ENCODE results near the gene OTOGL. TPM values are rescaled to one million over a fixed set of nuclear protein-coding genes. Genes with fewer than 3 reads are reported as not detected.
A peak's percentile ranks its signal among the peaks of the same experiment; 100 is the strongest.

The OTOGL gene
- total RNA-seq, 2 experiments from 2014 or later = not detected

DNA sequence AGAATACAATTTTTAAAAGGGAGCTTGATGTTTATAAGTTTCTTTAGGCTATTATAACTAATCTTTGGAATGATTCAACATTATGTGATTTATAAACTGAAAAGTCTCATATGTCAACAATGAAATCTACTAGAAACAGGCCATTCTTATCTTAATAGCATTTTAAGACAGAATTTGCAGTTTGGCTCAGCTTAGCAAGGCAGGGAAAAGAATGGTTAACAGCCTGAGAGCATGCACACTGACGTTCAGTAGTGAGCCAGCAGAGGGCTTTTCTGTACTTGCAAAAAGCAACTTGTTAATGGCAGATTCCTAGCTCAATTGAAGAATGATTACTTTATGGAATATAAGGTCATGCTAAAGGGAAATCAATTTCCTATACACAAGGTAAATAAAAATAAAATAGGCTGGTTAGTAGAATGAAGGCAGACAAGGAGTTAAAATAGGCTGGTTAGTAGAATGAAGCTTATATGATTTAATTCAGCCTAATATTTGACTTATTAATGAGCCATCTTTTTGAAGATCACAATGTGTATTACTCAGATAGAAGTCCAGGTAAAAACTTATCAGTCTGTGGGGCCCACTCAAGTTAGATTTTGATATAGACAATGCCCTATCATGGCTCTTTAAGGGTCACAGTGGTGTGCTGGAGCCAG is 95.9 kb downstream of the OTOGL start:
- Mint-ChIP-seq H3K27me3 (ENCODE audit: low read depth) (no peaks in the 10 kb centered on the region), H3K9me3 (no peaks in the 10 kb centered on the region), H3K4me1 (ENCODE audit: low read depth) (no peaks in the 10 kb centered on the region), H3K27ac (no peak overlapping the region), H3K36me3 (ENCODE audit: low read depth) (no peaks in the 10 kb centered on the region), H3K4me3 (no peak overlapping the region)
- intact Hi-C loops (cut with micrococcal nuclease) = no loop called here
- DNase-seq = peak; percentile 17
- CTCF ChIA-PET = interaction anchor here (0.6 to 2.1 kb wide), 4 partner anchors 8 to 244 kb away, joined by 3 to 5 read pairs (median 5); no protein-coding TSS in a partner anchor

DNA sequence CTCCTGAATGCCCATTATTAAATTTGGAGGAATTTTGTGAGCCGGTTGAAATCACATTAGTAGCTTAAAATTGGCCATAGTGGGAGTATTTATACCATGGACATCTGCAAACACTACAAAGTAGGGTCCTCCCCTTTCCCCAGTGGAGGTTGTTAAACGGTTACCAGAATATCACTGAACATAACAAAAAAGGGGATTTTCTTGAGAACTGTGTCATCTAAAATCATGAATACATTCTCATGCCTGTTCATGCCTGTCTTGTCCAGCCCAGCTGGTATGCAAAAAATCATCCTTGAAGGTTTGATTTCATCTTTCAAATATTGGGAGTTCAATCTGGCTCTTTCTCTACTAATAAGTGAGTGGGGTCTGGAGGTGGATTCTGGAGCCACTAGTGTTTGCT is 96.4 kb downstream of the OTOGL start:
- H3K27me3 Mint-ChIP-seq (ENCODE audit: low read depth) = no peaks in the 10 kb centered on the region
- no peaks in the 10 kb centered on the region for H3K4me1 Mint-ChIP-seq (ENCODE audit: low read depth)
- H3K9me3 Mint-ChIP-seq = no peaks in the 10 kb centered on the region
- intact Hi-C loops (cut with micrococcal nuclease) = no loop called here
- DNase-seq = no peak
- H3K27ac Mint-ChIP-seq = no peak overlapping the region
- CTCF ChIA-PET = interaction anchor here (0.6 to 2.1 kb wide), 4 partner anchors 9 to 245 kb away, joined by 3 to 5 read pairs (median 5); no protein-coding TSS in a partner anchor
- H3K4me3 Mint-ChIP-seq = no peak overlapping the region
- no peaks in the 10 kb centered on the region for H3K36me3 Mint-ChIP-seq (ENCODE audit: low read depth)

DNA sequence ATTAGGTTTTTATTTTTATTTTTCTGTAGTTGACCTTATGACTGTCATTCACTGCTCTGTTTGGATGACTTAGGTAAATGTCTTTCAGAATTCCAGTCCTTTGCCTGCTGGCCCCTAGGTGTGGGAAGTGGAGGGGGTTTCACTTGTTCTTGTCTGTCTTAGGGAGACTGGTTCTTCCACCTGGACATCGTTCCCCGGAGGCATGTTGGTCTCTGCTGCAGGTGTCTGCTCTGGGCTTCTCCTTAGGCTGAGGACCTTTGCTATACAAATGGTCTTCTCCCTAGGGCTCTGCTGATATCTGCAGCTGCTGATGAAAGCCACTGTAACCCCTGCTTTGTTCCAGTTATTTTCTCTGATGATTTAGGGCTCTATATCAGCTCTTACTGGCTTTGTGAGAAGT is 97.1 kb downstream of the OTOGL start:
- H3K4me3 Mint-ChIP-seq = no peak overlapping the region
- no peaks in the 10 kb centered on the region for H3K36me3 Mint-ChIP-seq (ENCODE audit: low read depth)
- no peaks in the 10 kb centered on the region for H3K9me3 Mint-ChIP-seq
- intact Hi-C loops (cut with micrococcal nuclease) = no loop called here
- H3K27ac Mint-ChIP-seq = no peak overlapping the region
- no peaks in the 10 kb centered on the region for H3K4me1 Mint-ChIP-seq (ENCODE audit: low read depth)
- H3K27me3 Mint-ChIP-seq (ENCODE audit: low read depth) = no peaks in the 10 kb centered on the region
- CTCF ChIA-PET = interaction anchor here (2.1 kb wide), 1 partner anchor 10 kb away, joined by 5 read pairs; no protein-coding TSS in a partner anchor
- no peak for DNase-seq

DNA sequence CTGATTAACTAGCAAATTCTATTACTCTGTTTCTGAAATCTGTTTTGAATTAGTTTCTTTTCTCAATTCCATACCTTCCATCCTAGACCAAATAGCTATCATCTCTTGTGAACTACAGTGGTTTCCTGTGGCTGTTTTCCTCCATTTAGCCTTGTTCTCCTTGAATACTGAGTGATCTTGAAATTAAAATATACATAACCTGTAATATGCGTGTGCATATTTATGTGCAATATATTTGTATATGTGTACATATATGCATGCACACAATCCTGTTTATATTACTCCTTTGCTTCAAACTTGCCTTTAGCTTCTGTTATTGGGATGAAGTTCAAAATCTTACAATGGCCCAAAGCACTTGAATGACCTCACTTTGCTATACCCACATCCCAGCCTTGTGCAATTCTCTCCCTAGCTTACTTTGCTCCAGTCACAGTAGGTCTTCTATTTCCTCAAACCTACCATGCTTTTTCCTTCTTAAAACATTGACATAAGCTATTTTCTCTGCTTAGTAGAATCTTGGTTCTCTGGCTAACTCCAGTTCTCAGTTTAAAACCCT is 99.5 kb downstream of the OTOGL start:
- CTCF ChIA-PET = interaction anchor here (1.5 kb wide), 1 partner anchor 71 kb away, joined by 9 read pairs; no protein-coding TSS in a partner anchor

DNA sequence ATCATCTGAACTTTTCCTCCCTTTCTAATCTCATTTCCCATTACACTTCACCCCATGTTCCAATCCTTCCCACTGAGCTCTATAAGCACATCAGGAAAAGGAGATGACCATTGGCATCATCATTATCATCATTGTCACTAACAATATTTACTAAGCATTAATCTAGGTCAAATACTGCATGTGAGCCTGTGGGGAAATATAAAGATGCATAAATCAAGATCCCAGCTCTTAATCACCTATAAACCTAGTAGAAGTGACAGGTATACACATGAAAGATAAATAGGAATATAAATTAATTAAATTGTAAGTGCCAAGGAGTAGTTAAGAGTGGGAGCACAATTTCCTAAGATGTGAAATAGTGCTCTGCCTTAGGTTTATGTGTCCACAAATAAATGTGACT is 100.6 kb downstream of the OTOGL start:
- Mint-ChIP-seq H3K27me3 (ENCODE audit: low read depth) (peaks cover 6% of the 10 kb centered on the region), H3K4me1 (ENCODE audit: low read depth) (no peaks in the 10 kb centered on the region), H3K9me3 (no peaks in the 10 kb centered on the region), H3K4me3 (no peak overlapping the region), H3K27ac (no peak overlapping the region), H3K36me3 (ENCODE audit: low read depth) (no peaks in the 10 kb centered on the region)
- intact Hi-C loops (cut with micrococcal nuclease) = no loop called here
- no peak for DNase-seq
- CTCF ChIA-PET = interaction anchor here (0.6 to 1.5 kb wide), 3 partner anchors 10 to 70 kb away, joined by 3 to 9 read pairs (median 4); no protein-coding TSS in a partner anchor

More for the DNA sequence above, 99.5 kb downstream of the OTOGL start:
- no peak overlapping the region for H3K4me3 Mint-ChIP-seq
- no peak overlapping the region for H3K27ac Mint-ChIP-seq
- DNase-seq = no peak
- H3K27me3 Mint-ChIP-seq (ENCODE audit: low read depth) = peaks cover 4% of the 10 kb centered on the region
- H3K9me3 Mint-ChIP-seq = no peaks in the 10 kb centered on the region
- intact Hi-C loops (cut with micrococcal nuclease) = no loop called here
- H3K4me1 Mint-ChIP-seq (ENCODE audit: low read depth) = no peaks in the 10 kb centered on the region
- H3K36me3 Mint-ChIP-seq (ENCODE audit: low read depth) = no peaks in the 10 kb centered on the region

DNA sequence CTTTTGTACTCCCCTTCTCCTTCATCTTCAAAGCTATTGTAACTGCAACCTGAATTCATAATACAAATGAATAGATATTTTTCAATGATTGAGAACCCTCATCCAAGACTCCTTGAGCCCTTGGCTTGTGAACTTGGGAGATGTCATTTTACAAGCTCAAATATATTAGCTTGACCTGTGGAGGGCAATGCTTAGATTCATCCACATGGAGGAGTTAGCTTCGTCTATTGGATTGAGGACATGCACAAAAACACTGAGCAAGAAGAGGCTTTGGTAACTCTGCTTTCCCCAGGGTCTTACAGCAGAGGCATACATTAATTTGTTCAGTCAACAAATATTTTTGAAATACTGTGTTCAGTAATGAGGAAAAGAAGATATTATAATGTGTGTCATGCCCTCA is 101.1 kb downstream of the OTOGL start:
- H3K27me3 Mint-ChIP-seq (ENCODE audit: low read depth) = peaks cover 6% of the 10 kb centered on the region
- CTCF ChIA-PET = interaction anchor here (0.8 to 1.5 kb wide), 3 partner anchors 11 to 69 kb away, joined by 4 to 9 read pairs (median 4); no protein-coding TSS in a partner anchor
- H3K4me3 Mint-ChIP-seq = no peak overlapping the region
- no peaks in the 10 kb centered on the region for H3K4me1 Mint-ChIP-seq (ENCODE audit: low read depth)
- DNase-seq = no peak
- H3K9me3 Mint-ChIP-seq = no peaks in the 10 kb centered on the region
- H3K27ac Mint-ChIP-seq = no peak overlapping the region
- intact Hi-C loops (cut with micrococcal nuclease) = no loop called here
- no peaks in the 10 kb centered on the region for H3K36me3 Mint-ChIP-seq (ENCODE audit: low read depth)

DNA sequence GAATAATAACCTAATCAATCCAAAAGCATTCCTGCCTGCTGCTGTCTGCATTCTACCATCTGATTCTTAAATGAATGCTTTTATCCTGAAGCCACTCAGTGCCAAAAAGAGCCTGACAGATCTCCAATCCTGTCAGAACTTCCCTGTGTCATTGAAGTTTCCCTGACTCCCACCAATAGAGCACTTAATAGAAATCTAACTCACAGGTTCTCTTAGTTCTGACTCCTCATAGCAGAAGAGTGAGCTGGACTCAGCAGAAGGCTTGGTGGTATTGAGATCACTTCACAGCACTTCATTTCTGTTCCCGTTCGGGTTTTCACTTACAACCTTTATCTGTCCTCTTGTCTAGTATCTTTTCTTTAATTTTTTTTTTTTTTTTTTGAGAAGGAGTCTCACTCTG is 102.6 kb downstream of the OTOGL start:
- CTCF ChIA-PET = no interaction called here
- no peak for DNase-seq

DNA sequence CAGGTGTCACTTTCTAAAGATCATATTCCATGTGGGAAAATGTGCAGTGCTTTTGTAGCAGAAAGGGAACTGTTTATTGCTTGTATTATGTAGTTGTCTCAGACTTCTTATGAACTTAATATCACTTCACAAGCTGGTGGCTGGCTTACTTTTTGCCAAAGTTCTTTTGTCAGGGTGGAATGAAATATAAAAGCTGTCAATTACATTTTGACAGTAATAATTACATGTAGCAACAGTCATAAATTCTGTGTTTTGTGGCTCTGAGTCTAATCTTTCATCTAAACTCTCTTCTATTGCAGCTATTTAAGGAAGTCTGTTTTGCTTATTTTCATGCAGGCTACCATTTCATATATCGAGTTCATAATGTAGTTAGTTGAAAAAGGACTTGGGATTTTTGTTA is 106.6 kb downstream of the OTOGL start:
- Mint-ChIP-seq H3K27ac (no peak overlapping the region), H3K36me3 (ENCODE audit: low read depth) (no peaks in the 10 kb centered on the region), H3K4me1 (ENCODE audit: low read depth) (no peaks in the 10 kb centered on the region), H3K27me3 (ENCODE audit: low read depth) (peaks cover 6% of the 10 kb centered on the region), H3K9me3 (no peaks in the 10 kb centered on the region), H3K4me3 (no peak overlapping the region)
- CTCF ChIA-PET = no interaction called here
- DNase-seq = no peak
- intact Hi-C loops (cut with micrococcal nuclease) = no loop called here

More for the DNA sequence above, 102.6 kb downstream of the OTOGL start:
- Mint-ChIP-seq H3K27me3 (ENCODE audit: low read depth) (peaks cover 6% of the 10 kb centered on the region), H3K27ac (no peak overlapping the region), H3K4me3 (no peak overlapping the region), H3K9me3 (no peaks in the 10 kb centered on the region), H3K4me1 (ENCODE audit: low read depth) (no peaks in the 10 kb centered on the region), H3K36me3 (ENCODE audit: low read depth) (no peaks in the 10 kb centered on the region)
- intact Hi-C loops (cut with micrococcal nuclease) = no loop called here

DNA sequence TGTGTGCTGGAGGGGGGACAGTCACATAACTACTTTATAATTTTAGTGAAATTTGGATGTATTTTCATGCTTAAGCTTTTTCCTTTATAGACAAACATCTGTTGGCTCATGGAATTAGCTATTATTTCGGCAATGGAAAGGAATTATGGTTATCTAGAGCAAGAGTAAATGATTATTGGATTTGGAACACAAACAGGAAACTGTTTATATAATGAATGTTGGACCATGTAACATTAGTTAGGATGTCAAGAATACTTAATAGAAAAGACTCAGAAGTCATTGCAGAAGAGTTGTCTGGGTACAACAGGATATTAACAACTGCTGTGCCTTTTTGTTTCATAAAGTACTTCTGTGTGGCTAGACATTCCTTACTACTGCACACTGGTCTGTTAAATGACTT is 108.7 kb downstream of the OTOGL start:
- no peaks in the 10 kb centered on the region for H3K36me3 Mint-ChIP-seq (ENCODE audit: low read depth)
- H3K4me1 Mint-ChIP-seq (ENCODE audit: low read depth) = no peaks in the 10 kb centered on the region
- H3K4me3 Mint-ChIP-seq = no peak overlapping the region
- DNase-seq = no peak
- CTCF ChIA-PET = no interaction called here
- H3K27me3 Mint-ChIP-seq (ENCODE audit: low read depth) = peaks cover 6% of the 10 kb centered on the region
- intact Hi-C loops (cut with micrococcal nuclease) = no loop called here
- H3K27ac Mint-ChIP-seq = no peak overlapping the region
- H3K9me3 Mint-ChIP-seq = no peaks in the 10 kb centered on the region

DNA sequence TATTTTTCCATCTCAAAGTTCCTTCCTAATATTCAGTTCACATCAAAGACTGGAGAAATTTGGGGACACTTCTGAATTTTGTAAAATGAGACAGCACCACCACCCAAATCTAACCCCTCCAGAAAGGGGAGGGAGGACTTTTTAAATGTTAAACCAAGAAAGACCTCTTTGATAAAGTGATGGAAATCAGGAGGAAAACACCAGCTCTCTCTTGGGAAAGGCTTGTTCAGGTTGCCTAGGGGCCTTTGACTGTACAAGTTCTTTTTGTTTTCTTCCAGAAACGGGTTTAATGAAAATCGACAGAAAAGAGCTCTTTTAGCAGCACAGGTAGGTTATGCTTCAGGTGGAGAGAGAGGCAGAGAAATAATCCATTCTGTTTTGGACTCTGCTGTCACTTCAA is 112.3 kb downstream of the OTOGL start:
- Mint-ChIP-seq H3K27ac (no peak overlapping the region), H3K4me3 (no peak overlapping the region), H3K27me3 (ENCODE audit: low read depth) (peaks cover 5% of the 10 kb centered on the region), H3K9me3 (no peaks in the 10 kb centered on the region), H3K4me1 (ENCODE audit: low read depth) (no peaks in the 10 kb centered on the region), H3K36me3 (ENCODE audit: low read depth) (no peaks in the 10 kb centered on the region)
- intact Hi-C loops (cut with micrococcal nuclease) = no loop called here
- CTCF ChIA-PET = no interaction called here
- no peak for DNase-seq

DNA sequence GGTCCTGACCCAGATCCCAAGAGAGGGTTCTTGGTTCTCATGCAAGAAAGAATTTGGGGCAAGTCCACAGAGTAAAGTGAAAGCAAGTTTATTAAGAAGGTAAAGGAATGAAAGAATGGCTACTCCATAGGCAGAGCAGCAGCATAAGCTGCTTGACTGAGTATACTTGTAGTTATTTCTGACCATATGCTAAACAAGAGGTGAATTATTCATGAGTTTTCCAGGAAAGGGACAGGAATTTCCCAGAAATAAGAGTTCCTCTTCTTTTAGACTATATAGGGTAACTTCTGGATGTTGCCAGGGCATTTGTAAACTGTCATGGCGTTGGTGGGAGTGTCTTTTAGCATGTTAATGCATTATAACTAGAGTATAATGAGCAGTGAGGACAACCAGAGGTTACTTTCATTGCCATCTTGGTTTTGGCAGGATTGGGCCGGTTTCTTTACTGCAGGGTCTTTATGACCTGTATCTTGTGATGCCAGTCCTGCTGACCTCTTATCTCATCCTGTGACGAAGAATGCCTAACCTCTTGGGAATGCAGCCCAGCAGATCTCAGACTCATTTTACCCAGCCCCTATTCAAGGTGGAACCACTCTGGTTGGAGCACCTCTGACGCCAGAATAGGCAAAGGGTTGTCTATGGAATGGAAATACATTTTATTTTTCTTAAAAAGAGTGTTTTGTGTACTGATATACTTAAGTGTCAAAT is 113.8 kb downstream of the OTOGL start:
- no peak overlapping the region for H3K4me3 Mint-ChIP-seq
- H3K4me1 Mint-ChIP-seq (ENCODE audit: low read depth) = no peaks in the 10 kb centered on the region
- H3K27me3 Mint-ChIP-seq (ENCODE audit: low read depth) = peaks cover 5% of the 10 kb centered on the region
- no peak for DNase-seq
- no peak overlapping the region for H3K27ac Mint-ChIP-seq
- no peaks in the 10 kb centered on the region for H3K9me3 Mint-ChIP-seq
- intact Hi-C loops (cut with micrococcal nuclease) = no loop called here
- CTCF ChIA-PET = no interaction called here
- no peaks in the 10 kb centered on the region for H3K36me3 Mint-ChIP-seq (ENCODE audit: low read depth)

DNA sequence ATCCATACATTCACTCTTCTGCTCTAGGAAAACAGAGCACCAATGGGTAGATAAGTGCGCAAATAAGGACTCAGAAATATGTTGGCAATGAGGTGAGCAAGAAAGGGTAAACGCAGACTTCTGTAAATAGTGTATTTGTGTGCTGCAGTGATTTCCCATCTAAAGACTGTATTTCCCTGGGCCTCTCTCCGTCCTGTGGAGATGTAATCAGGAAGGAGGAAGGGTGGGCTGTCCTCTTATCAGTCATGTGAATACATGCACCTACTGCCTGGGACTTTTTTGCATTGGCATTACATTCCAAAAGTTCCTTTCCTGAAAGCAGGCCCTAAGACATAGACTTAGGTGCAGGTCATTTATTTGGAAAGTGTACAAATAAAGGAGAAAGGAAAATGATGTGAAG is 114.5 kb downstream of the OTOGL start:
- peaks cover 5% of the 10 kb centered on the region for H3K27me3 Mint-ChIP-seq (ENCODE audit: low read depth)
- DNase-seq = no peak
- no peaks in the 10 kb centered on the region for H3K4me1 Mint-ChIP-seq (ENCODE audit: low read depth)
- H3K36me3 Mint-ChIP-seq (ENCODE audit: low read depth) = no peaks in the 10 kb centered on the region
- no peak overlapping the region for H3K27ac Mint-ChIP-seq
- CTCF ChIA-PET = no interaction called here
- no peaks in the 10 kb centered on the region for H3K9me3 Mint-ChIP-seq
- H3K4me3 Mint-ChIP-seq = no peak overlapping the region
- intact Hi-C loops (cut with micrococcal nuclease) = no loop called here
